22Rv1 (cell line): ENCODE results near the gene TPM3.
"Not testable (repeated sequence)": the region's sequence is repeated elsewhere in the genome, so short reads cannot be mapped to it uniquely, and the experiment has no call there.

Source experiments
- H3K27ac ChIP-seq: fragments of 450-650 bp; 2 replicates; pipeline ENCODE4 v1.5.1; 2017
- ZFX ChIP-seq: fragments of 450-650 bp; IDR thresholded peaks from 2 replicates; pipeline ENCODE4 v1.6.1; 2017; ENCODE audit warnings: antibody characterized with exemption, borderline replicate concordance
- TF ChIP-seq, protein P1 (sequence below): fragments of 450-650 bp; IDR thresholded peaks from 2 replicates; pipeline ENCODE4 v1.5.1; 2017; ENCODE audit warnings: mild to moderate bottlenecking

TPM3 gene

DNA sequence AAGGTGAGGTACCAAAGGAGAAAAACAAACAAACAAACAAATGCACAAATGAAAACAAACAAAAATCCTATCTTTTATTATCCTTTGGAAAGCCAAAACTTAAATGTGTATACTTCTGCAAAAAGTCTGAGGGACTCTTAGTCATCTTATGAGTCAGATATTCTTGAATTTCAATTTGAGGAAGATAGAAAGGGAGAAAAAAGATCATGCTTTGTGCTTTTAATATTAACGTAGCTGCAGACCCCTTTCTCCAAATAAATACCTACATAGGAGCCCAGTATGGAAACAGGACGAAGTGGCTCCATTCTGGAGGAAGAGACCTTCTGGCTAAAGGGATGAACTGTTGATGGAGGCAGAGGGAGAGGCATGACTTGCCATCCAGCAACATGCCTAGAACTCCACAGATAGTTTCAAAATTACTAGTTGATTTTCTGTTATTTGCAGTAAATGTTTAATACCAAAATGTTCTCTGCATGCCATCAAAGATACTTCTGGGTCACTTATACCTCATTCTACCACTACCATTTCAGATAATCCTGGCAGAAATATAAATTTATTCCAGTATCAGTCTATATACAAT is 62.4 kb downstream of the TPM3 start:
- H3K27ac ChIP-seq = no peak overlapping the region
- no peak for TF ChIP-seq ZFX
- TF ChIP-seq, protein P1, sequence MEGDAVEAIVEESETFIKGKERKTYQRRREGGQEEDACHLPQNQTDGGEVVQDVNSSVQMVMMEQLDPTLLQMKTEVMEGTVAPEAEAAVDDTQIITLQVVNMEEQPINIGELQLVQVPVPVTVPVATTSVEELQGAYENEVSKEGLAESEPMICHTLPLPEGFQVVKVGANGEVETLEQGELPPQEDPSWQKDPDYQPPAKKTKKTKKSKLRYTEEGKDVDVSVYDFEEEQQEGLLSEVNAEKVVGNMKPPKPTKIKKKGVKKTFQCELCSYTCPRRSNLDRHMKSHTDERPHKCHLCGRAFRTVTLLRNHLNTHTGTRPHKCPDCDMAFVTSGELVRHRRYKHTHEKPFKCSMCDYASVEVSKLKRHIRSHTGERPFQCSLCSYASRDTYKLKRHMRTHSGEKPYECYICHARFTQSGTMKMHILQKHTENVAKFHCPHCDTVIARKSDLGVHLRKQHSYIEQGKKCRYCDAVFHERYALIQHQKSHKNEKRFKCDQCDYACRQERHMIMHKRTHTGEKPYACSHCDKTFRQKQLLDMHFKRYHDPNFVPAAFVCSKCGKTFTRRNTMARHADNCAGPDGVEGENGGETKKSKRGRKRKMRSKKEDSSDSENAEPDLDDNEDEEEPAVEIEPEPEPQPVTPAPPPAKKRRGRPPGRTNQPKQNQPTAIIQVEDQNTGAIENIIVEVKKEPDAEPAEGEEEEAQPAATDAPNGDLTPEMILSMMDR = no peak

DNA sequence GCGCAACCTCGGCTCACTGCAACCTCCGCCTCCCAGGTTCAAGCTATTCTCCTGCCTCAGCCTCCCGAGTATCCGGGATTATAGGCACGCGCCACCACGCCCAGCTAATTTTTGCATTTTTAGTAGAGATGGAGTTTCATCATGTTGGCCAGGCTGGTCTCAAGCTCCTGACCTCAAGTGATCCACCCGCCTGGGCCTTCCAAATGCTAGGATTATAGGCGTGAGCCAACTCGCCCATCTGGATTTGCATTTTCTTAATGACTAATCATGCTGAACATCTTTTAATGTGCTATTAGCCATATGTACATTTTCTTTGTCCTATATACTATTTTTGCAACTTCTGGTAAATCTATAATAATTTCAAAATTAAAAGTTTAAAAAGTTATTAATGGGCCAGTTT is 68.7 kb downstream of the TPM3 start:
- H3K27ac ChIP-seq = not testable (repeated sequence)

DNA sequence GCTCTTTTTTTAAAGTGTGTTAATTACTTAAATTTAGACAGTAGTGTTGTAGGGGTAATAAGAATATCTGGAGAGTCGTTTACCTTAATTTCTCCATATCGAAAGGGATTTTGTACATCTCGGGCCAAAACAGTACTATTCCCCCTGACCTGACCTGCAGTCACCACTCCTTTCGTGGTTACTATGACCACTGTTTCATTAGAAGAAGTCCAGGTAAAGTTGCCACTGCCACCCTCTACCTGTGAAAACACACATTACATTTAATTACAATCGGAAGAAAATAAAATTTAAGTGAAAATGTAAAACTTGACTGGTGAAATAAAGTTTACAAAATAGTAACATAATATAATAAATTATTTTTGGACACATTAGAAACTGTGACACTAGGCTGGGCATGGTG is 74.3 kb downstream of the TPM3 start:
- H3K27ac ChIP-seq = no peak overlapping the region
- TF ChIP-seq ZFX = no peak
- TF ChIP-seq, protein P1 = peak; percentile 29; the same call in 1 of the 2 replicates

DNA sequence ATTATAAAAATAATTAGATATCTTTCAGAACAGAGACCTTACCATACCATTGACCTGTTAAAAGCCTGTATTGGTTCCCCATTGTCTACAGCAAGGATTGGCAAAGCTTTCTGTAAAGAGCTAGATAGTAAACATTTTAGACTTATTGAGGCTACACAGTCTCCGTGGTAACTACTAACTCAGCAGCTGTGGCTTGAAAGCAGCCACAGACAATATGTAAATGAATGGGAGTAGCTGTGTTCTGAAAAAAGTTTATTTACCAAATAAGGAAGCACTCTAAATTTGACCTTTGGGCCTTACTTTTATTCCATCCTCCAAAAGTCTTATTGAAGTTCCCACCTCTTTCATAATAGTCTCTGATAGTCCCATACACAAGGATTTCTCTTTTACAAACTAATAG is 76.7 kb downstream of the TPM3 start:
- TF ChIP-seq, protein P1 = no peak
- no peak for TF ChIP-seq ZFX
- H3K27ac ChIP-seq = peak overlapping the region; percentile 4; the same call in 1 of the 2 replicates
